Keratinocyte (primary cell): ENCODE data around the gene EGFL8. TPM values are rescaled to one million over a fixed set of nuclear protein-coding genes. Genes with fewer than 3 reads are reported as not detected.

Experiments used
- DNase-seq: peaks from one replicate; pipeline ENCODE4 v3.0.0-alpha.2; 2011; ENCODE audit warnings: low read depth, missing footprints, low spot score
- FAIRE-seq: peaks from 2 replicates; lab custom pipeline; 2011; peaks lifted over from hg19 to GRCh38; lab: Jason Lieb, UNC
- H2AFZ ChIP-seq: 2 replicates; pipeline ENCODE4 v1.6.0; 2012; ENCODE audit warnings: low read length, control low read depth, inconsistent platforms; ENCODE audit not compliant: control insufficient read depth
- H3K27ac ChIP-seq: 2 replicates; pipeline ENCODE4 v1.5.1; 2011; ENCODE audit warnings: low read length; ENCODE audit not compliant: control insufficient read depth, insufficient read depth
- H3K27me3 ChIP-seq: 3 replicates; pipeline ENCODE4 v1.6.0; 2011; ENCODE audit warnings: low read length; ENCODE audit not compliant: control insufficient read depth, insufficient read depth; ENCODE audit errors: extremely low read depth
- H3K36me3 ChIP-seq, 2 experiments: 2 replicates in 1 of 2; 3 replicates in 1 of 2; pipeline ENCODE4 v1.5.1; 2011; ENCODE audit warnings: low read length in 2 of 2, mild to moderate bottlenecking in 1 of 2; ENCODE audit not compliant: control insufficient read depth in 2 of 2, insufficient read depth in 2 of 2; ENCODE audit errors: extremely low read depth in 1 of 2
- H3K4me1 ChIP-seq: 3 replicates; pipeline ENCODE4 v1.5.1; 2011; ENCODE audit warnings: low read length; ENCODE audit not compliant: control insufficient read depth, insufficient read depth; ENCODE audit errors: extremely low read depth
- H3K4me2 ChIP-seq: 3 replicates; pipeline ENCODE4 v1.6.0; 2011; ENCODE audit warnings: low read depth, low read length; ENCODE audit not compliant: control insufficient read depth, insufficient read depth; ENCODE audit errors: extremely low read depth
- H3K4me3 ChIP-seq, 3 experiments: fragments of 200-600 bp in 1 of 3; sonication (generic) in 1 of 3; 2 replicates in 2 of 3; 3 replicates in 1 of 3; pipeline ENCODE4 v1.5.1; 2011 to 2016; ENCODE audit warnings: low read length in 3 of 3, mild to moderate bottlenecking in 3 of 3, control low read depth in 2 of 3, inconsistent platforms in 1 of 3, low read depth in 1 of 3, mixed read lengths in 1 of 3, mixed run types in 1 of 3, moderate library complexity in 1 of 3; ENCODE audit not compliant: control insufficient read depth in 2 of 3, insufficient read depth in 2 of 3; ENCODE audit errors: extremely low read depth in 1 of 3
- H3K79me2 ChIP-seq: 2 replicates; pipeline ENCODE4 v1.6.0; 2012; ENCODE audit warnings: low read length; ENCODE audit not compliant: control insufficient read depth, insufficient read depth
- H3K9ac ChIP-seq: 3 replicates; pipeline ENCODE4 v1.6.0; 2011; ENCODE audit warnings: low read length; ENCODE audit not compliant: control insufficient read depth, insufficient read depth; ENCODE audit errors: extremely low read depth
- H3K9me1 ChIP-seq: 3 replicates; pipeline ENCODE4 v1.6.0; 2011; ENCODE audit warnings: low read length; ENCODE audit not compliant: control insufficient read depth, insufficient read depth; ENCODE audit errors: extremely low read depth
- H3K9me3 ChIP-seq: 2 replicates; pipeline ENCODE4 v1.5.1; 2012; ENCODE audit warnings: low read depth, low read length; ENCODE audit not compliant: control insufficient read depth
- H4K20me1 ChIP-seq: 3 replicates; pipeline ENCODE4 v1.6.0; 2011; ENCODE audit warnings: low read length; ENCODE audit not compliant: control insufficient read depth, insufficient read depth; ENCODE audit errors: extremely low read depth
- EZH2 ChIP-seq: IDR thresholded peaks from one replicate; pipeline ENCODE4 v1.6.1; 2012; ENCODE audit warnings: inconsistent platforms, mild to moderate bottlenecking, low read length, moderate library complexity
- dilution Hi-C: fragments of 300-500 bp; cut with MboI; formaldehyde crosslinking; loops from one replicate; pipeline ENCODE4 v1.7.0; 2020; ENCODE audit warnings: low sequenced_read_pairs; ENCODE audit not compliant: extremely low pct_ligation_motif_present
- polyA plus RNA-seq, 5 experiments: library from polyadenylated mRNA; depleted of rRNA in 3 of 5; stranded (reverse) in 3 of 5; stranded (forward) in 1 of 5; unstranded in 1 of 5; fragments of >200 nt; gene quantifications; 1 replicate in 1 of 5; 2 replicates in 3 of 5; 3 replicates in 1 of 5; pipeline versions ENCODE4 v1.2.1 to v1.2.3, GENCODE V29; 2011 to 2012; ENCODE audit warnings: missing spikeins in 2 of 5, low read depth in 1 of 5, low replicate concordance in 1 of 5
- TF ChIP-seq, protein P1 (sequence below), 3 experiments: IDR thresholded peaks in 1 of 3; conservative IDR thresholded peaks in 1 of 3; optimal IDR thresholded peaks in 1 of 3; 2 replicates in 2 of 3; 3 replicates in 1 of 3; pipeline versions ENCODE3 to v1.5.1; 2011; ENCODE audit warnings: low read length in 3 of 3, mild to moderate bottlenecking in 3 of 3, moderate library complexity in 2 of 3, control low read depth in 1 of 3, inconsistent platforms in 1 of 3; ENCODE audit not compliant: insufficient read depth in 2 of 3; ENCODE audit errors: extremely low read depth in 1 of 3

EGFL8 gene
- polyA plus RNA-seq, 1 donor (not counting 4 experiments of a cell fraction or from before 2014, with no cell fraction given) = 3.7 TPM

DNA sequence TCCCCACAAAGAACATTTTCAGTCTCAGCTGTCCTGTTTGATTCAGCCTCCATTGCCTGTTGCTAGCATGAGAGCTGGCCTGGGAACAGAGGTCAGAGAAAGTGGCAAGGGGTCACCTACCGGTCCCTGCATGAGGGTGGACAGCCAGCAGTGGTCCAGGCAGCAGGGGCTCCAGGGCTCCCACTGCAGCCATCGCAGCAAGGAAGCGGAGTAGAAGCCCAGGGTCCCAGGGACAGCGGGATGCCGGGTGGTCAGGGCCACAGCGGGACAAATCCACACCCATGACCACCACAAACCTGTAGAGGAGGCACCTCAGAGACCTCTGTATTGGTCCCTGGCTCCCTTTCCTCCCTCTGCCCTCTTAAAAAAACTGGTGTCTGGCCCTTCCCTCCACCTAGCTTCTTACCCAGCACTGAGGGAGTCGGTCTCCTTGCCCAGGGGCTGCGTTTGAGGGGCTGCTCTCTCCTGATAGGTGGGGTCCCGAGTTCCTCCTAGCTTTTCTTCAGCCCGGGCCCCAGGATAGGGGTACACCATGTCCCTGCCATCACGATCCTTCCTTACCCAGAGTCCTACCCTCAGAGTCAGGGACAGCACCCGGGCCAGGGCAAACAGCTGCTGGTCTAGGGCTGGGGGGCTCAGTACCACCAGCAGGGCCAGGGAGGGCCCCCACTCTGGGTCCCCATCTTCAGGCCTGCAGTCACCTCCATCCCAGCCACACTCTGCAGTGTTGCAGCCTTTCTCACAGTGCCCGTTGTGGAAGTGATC is 36.5 kb downstream of the EGFL8 start:
- H3K36me3 ChIP-seq = no peaks in the 10 kb centered on the region
- H4K20me1 ChIP-seq = no peaks in the 10 kb centered on the region
- no peak for DNase-seq

DNA sequence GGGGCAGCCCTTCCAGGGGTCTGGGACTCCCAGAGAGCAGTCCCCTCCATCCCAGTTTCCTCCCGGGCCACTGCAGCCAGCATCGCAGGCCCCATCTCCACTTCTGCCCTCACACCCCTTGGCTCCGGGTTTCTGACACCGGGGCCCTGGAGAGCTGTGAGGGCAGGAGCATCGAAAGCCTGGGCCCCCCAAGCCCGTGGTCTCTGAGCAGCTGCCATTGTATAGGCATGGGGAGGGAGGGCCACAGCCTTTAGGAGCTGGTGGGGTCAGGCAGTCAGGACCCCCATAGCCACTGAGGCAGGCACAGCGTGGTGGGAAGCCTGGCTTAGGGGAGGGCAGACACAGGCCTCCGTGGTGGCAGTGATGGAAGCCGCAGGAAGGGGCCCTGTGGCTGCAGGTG is 37.8 kb downstream of the EGFL8 start:
- Histone ChIP-seq H3K9me3 (no peaks in the 10 kb centered on the region), H3K27ac (no peak overlapping the region), H3K9me1 (no peaks in the 10 kb centered on the region), H3K4me2 (no peak overlapping the region), H3K9ac (no peak overlapping the region), H2AFZ (no peak overlapping the region), H3K4me1 (no peaks in the 10 kb centered on the region), H3K27me3 (no peaks in the 10 kb centered on the region), H4K20me1 (no peaks in the 10 kb centered on the region), H3K4me3 (no peak overlapping the region), H3K36me3 (no peaks in the 10 kb centered on the region), H3K79me2 (no peaks in the 10 kb centered on the region)
- FAIRE-seq (no peak), DNase-seq (no peak)
- no peak for TF ChIP-seq EZH2
- TF ChIP-seq, protein P1, sequence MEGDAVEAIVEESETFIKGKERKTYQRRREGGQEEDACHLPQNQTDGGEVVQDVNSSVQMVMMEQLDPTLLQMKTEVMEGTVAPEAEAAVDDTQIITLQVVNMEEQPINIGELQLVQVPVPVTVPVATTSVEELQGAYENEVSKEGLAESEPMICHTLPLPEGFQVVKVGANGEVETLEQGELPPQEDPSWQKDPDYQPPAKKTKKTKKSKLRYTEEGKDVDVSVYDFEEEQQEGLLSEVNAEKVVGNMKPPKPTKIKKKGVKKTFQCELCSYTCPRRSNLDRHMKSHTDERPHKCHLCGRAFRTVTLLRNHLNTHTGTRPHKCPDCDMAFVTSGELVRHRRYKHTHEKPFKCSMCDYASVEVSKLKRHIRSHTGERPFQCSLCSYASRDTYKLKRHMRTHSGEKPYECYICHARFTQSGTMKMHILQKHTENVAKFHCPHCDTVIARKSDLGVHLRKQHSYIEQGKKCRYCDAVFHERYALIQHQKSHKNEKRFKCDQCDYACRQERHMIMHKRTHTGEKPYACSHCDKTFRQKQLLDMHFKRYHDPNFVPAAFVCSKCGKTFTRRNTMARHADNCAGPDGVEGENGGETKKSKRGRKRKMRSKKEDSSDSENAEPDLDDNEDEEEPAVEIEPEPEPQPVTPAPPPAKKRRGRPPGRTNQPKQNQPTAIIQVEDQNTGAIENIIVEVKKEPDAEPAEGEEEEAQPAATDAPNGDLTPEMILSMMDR (optimal IDR thresholded peaks at IDR 0.05 in 1 of 3, IDR thresholded peaks at IDR 0.05 in 1 of 3, conservative IDR thresholded peaks at IDR 0.05 in 1 of 3; ENCODE audit: extremely low read depth in 1 of 3, insufficient read depth in 2 of 3, low read length in 3 of 3) = no peak
- dilution Hi-C loops = no loop called here

More for the DNA sequence above, 36.5 kb downstream of the EGFL8 start:
- Histone ChIP-seq H3K79me2 (no peaks in the 10 kb centered on the region), H3K9ac (no peak overlapping the region), H3K4me3 (no peak overlapping the region), H3K27me3 (no peaks in the 10 kb centered on the region), H3K4me1 (peaks cover 8% of the 10 kb centered on the region), H3K27ac (no peak overlapping the region), H3K9me3 (no peaks in the 10 kb centered on the region), H2AFZ (no peak overlapping the region), H3K9me1 (no peaks in the 10 kb centered on the region), H3K4me2 (no peak overlapping the region)
- dilution Hi-C loops = no loop called here
- FAIRE-seq = no peak
- TF ChIP-seq, protein P1 (optimal IDR thresholded peaks at IDR 0.05 in 1 of 3, IDR thresholded peaks at IDR 0.05 in 1 of 3, conservative IDR thresholded peaks at IDR 0.05 in 1 of 3; ENCODE audit: extremely low read depth in 1 of 3, insufficient read depth in 2 of 3, low read length in 3 of 3) = no peak
- TF ChIP-seq EZH2 = no peak
